Measurements from ENCODE around the gene MAGI1.

MAGI1 gene

GRCh38 chr3:65809641-65810150 lies 229.0 kb downstream of the MAGI1 start:
- no peak for DNase-seq (ENCODE audit: low read depth in 1 of 2, low spot score in 1 of 2)

GRCh38 chr3:65808824-65809223 lies 229.9 kb downstream of the MAGI1 start:
- DNase-seq (ENCODE audit: low read depth in 1 of 2, low spot score in 1 of 2): no peak

- DNase-seq (ENCODE audit: low read depth in 1 of 2, low spot score in 1 of 2): no peak
Observed at GRCh38 chr3:65808407-65808806, 230.3 kb downstream of the MAGI1 start.

- no peak for DNase-seq (ENCODE audit: low read depth in 1 of 2, low spot score in 1 of 2)
Observed at GRCh38 chr3:65807225-65807624, 231.5 kb downstream of the MAGI1 start.

- no peak for DNase-seq (ENCODE audit: low read depth in 1 of 2, low spot score in 1 of 2)
Observed at GRCh38 chr3:65806600-65806999, 232.1 kb downstream of the MAGI1 start.

- DNase-seq (ENCODE audit: low read depth in 1 of 2, low spot score in 1 of 2): no peak
Observed at GRCh38 chr3:65796676-65797075, 242.0 kb downstream of the MAGI1 start.

- DNase-seq (ENCODE audit: low read depth in 1 of 2, low spot score in 1 of 2): no peak
Observed at GRCh38 chr3:65795166-65795565, 243.6 kb downstream of the MAGI1 start.

- no peak for DNase-seq (ENCODE audit: low read depth in 1 of 2, low spot score in 1 of 2)
Observed at GRCh38 chr3:65793495-65794200, 245.1 kb downstream of the MAGI1 start.

- DNase-seq (ENCODE audit: low read depth in 1 of 2, low spot score in 1 of 2): no peak
Observed at GRCh38 chr3:65788461-65788860, 250.3 kb downstream of the MAGI1 start.

- DNase-seq (ENCODE audit: low read depth in 1 of 2, low spot score in 1 of 2): no peak
Observed at GRCh38 chr3:65787827-65788226, 250.9 kb downstream of the MAGI1 start.

- DNase-seq (ENCODE audit: low read depth in 1 of 2, low spot score in 1 of 2): no peak
Observed at GRCh38 chr3:65787340-65787739, 251.4 kb downstream of the MAGI1 start.

GRCh38 chr3:65786890-65787289 lies 251.8 kb downstream of the MAGI1 start:
- no peak for DNase-seq (ENCODE audit: low read depth in 1 of 2, low spot score in 1 of 2)

- no peak for DNase-seq (ENCODE audit: low read depth in 1 of 2, low spot score in 1 of 2)
Observed at GRCh38 chr3:65785065-65785645, 253.6 kb downstream of the MAGI1 start.

- no peak for DNase-seq (ENCODE audit: low read depth in 1 of 2, low spot score in 1 of 2)
Observed at GRCh38 chr3:65783117-65783516, 255.6 kb downstream of the MAGI1 start.

- no peak for DNase-seq (ENCODE audit: low read depth in 1 of 2, low spot score in 1 of 2)
Observed at GRCh38 chr3:65781594-65781993, 257.1 kb downstream of the MAGI1 start.

GRCh38 chr3:65779390-65779789 lies 259.3 kb downstream of the MAGI1 start:
- DNase-seq (ENCODE audit: low read depth in 1 of 2, low spot score in 1 of 2): no peak

- no peak for DNase-seq (ENCODE audit: low read depth in 1 of 2, low spot score in 1 of 2)
Observed at GRCh38 chr3:65778968-65779367, 259.8 kb downstream of the MAGI1 start.

- no peak for DNase-seq (ENCODE audit: low read depth in 1 of 2, low spot score in 1 of 2)
Observed at GRCh38 chr3:65777050-65777449, 261.7 kb downstream of the MAGI1 start.

GRCh38 chr3:65776494-65776893 lies 262.2 kb downstream of the MAGI1 start:
- DNase-seq (ENCODE audit: low read depth in 1 of 2, low spot score in 1 of 2): no peak

- DNase-seq (ENCODE audit: low read depth in 1 of 2, low spot score in 1 of 2): no peak
Observed at GRCh38 chr3:65776081-65776480, 262.6 kb downstream of the MAGI1 start.

- no peak for DNase-seq (ENCODE audit: low read depth in 1 of 2, low spot score in 1 of 2)
Observed at GRCh38 chr3:65772758-65773157, 266.0 kb downstream of the MAGI1 start.

- no peak for DNase-seq (ENCODE audit: low read depth in 1 of 2, low spot score in 1 of 2)
Observed at GRCh38 chr3:65767551-65767950, 271.2 kb downstream of the MAGI1 start.

- no peak for DNase-seq (ENCODE audit: low read depth in 1 of 2, low spot score in 1 of 2)
Observed at GRCh38 chr3:65762235-65762580, 276.5 kb downstream of the MAGI1 start.
